ENCODE results near the gene R3HDML. TPM values are rescaled to one million over a fixed set of nuclear protein-coding genes. Genes with fewer than 3 reads are reported as not detected.
A peak's percentile ranks its signal among the peaks of the same experiment; 100 is the strongest.

Gene R3HDML
- total and polyA plus RNA-seq, 2 of the 13 experiments (the other 11 are each of a cell fraction or from before 2014, with no cell fraction given), result not detected

- TF ChIP-seq PAWR (CRISPR knock-in tag; IDR thresholded peaks at IDR 0.05; ENCODE audit: borderline replicate concordance) (no peak), KLF13 (CRISPR knock-in tag; IDR thresholded peaks at IDR 0.05) (no peak), STAT5B (CRISPR knock-in tag; IDR thresholded peaks at IDR 0.05) (no peak), ISL2 (CRISPR knock-in tag; IDR thresholded peaks at IDR 0.05) (peak; percentile 83), E2F2 (CRISPR knock-in tag; IDR thresholded peaks at IDR 0.05; ENCODE audit: borderline replicate concordance) (no peak), ETV5 (CRISPR knock-in tag; IDR thresholded peaks at IDR 0.05; ENCODE audit: borderline replicate concordance) (peak; percentile 89), ZBTB40 (IDR thresholded peaks at IDR 0.05) (no peak), ZBTB40 (CRISPR knock-in tag; IDR thresholded peaks at IDR 0.05) (no peak), RELA (CRISPR knock-in tag; IDR thresholded peaks at IDR 0.05) (peak; percentile 55; the same call in 1 of the 2 replicates), ATF2 (CRISPR knock-in tag; IDR thresholded peaks at IDR 0.05) (peak; percentile 82; the same call in 1 of the 2 replicates), GPBP1L1 (CRISPR knock-in tag; IDR thresholded peaks at IDR 0.05) (no peak), ZKSCAN5 (CRISPR knock-in tag; IDR thresholded peaks at IDR 0.05) (0 out of 2 replicates have a peak, but pooled peaks have one; percentile 55)
These were observed 33.9 kb downstream of the R3HDML start (continued) for GRCh38 chr20:44370639-44371218.

Measured in HepG2 (cell line).